ENCODE data around the gene PLXNC1.

Gene PLXNC1

GRCh38 chr12:94147991-94148738, at the start of gene PLXNC1:
Gene PLXNC1 (plus strand): TSS chr12:94148577. CDS start chr12:94148972, 395 bp downstream.
- Histone ChIP-seq H3K4me3 (peak within 1 kb of the TSS; percentile 72), H3K27ac (peak within 1 kb of the TSS in 1 of 2 donors; percentile 21)
- TF ChIP-seq, protein P1, sequence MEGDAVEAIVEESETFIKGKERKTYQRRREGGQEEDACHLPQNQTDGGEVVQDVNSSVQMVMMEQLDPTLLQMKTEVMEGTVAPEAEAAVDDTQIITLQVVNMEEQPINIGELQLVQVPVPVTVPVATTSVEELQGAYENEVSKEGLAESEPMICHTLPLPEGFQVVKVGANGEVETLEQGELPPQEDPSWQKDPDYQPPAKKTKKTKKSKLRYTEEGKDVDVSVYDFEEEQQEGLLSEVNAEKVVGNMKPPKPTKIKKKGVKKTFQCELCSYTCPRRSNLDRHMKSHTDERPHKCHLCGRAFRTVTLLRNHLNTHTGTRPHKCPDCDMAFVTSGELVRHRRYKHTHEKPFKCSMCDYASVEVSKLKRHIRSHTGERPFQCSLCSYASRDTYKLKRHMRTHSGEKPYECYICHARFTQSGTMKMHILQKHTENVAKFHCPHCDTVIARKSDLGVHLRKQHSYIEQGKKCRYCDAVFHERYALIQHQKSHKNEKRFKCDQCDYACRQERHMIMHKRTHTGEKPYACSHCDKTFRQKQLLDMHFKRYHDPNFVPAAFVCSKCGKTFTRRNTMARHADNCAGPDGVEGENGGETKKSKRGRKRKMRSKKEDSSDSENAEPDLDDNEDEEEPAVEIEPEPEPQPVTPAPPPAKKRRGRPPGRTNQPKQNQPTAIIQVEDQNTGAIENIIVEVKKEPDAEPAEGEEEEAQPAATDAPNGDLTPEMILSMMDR (IDR thresholded peaks at IDR 0.05) = no peak
- DNase-seq (ENCODE audit: low spot score) = no peak

DNA sequence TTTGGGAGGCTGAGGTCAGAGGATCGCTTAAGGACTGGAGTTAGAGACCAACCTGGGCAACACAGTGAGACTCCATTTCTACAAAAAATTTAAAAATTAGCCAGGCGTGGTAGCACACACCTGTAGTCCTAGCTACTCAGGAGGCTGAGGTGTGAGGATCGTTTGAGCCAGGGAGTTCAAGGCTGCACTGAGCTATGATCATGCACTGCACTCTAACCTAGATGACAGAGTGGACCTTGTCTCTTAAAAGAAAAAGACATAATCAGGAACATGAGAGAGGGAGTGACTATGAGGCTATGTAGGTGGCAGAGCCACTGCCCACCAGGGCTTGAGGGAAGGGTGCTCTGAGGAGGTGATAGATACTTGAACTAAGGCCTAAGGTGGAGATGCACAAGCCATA, 49.2 kb upstream of the PLXNC1 start:
- TF ChIP-seq, protein P1 (IDR thresholded peaks at IDR 0.05) = no peak
- no peak for DNase-seq (ENCODE audit: low spot score)
- H3K27ac ChIP-seq = no peak overlapping the region
- H3K4me3 ChIP-seq = no peak overlapping the region

DNA sequence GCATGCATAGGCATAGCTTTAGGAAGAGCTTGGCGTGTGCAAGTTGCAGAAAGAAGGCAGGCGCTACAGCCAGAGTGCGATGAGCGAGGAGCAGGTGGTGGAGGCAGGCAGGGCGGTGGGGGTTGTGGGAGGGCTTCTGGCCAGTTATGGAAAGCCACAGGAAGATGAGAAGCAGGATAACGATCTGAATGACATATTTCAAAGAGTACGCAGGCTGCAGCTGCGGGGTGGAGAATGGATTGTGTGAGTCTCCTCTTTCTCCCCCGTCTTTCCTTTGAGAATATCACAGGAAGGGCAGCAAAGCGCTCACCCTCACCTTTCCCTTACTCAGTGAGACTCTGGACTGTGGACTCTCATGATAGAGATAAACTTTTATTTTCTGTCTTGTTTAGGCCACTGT, 48.7 kb upstream of the PLXNC1 start:
- no peak overlapping the region for H3K4me3 ChIP-seq
- DNase-seq (ENCODE audit: low spot score) = no peak
- TF ChIP-seq, protein P1 (IDR thresholded peaks at IDR 0.05) = no peak
- H3K27ac ChIP-seq = no peak overlapping the region

- no peak overlapping the region for H3K4me3 ChIP-seq
- TF ChIP-seq, protein P1 (IDR thresholded peaks at IDR 0.05) = no peak
- no peak for DNase-seq (ENCODE audit: low spot score)
- no peak overlapping the region for H3K27ac ChIP-seq
Measured at GRCh38 chr12:94100211-94100627, 48.2 kb upstream of the PLXNC1 start.

GRCh38 chr12:94100990-94101737, 47.2 kb upstream of the PLXNC1 start:
- peak overlapping the region; percentile 88 for H3K4me3 ChIP-seq
- TF ChIP-seq, protein P1 (IDR thresholded peaks at IDR 0.05) = peak; percentile 83
- DNase-seq (ENCODE audit: low spot score) = peak; percentile 83
- H3K27ac ChIP-seq = peak overlapping the region; percentile 78 to 81

- H3K4me3 ChIP-seq = peak overlapping the region; percentile 88
- DNase-seq (ENCODE audit: low spot score) = peak; percentile 90
- TF ChIP-seq, protein P1 (IDR thresholded peaks at IDR 0.05) = peak; percentile 71
- H3K27ac ChIP-seq = peak overlapping the region; percentile 78 to 81
Measured at GRCh38 chr12:94101738-94102660, 46.4 kb upstream of the PLXNC1 start.
